ENCODE measurements around the gene HOXB4. TPM values are rescaled to one million over a fixed set of nuclear protein-coding genes. Genes with fewer than 3 reads are reported as not detected.
"Not testable (repeated sequence)": the region's sequence is repeated elsewhere in the genome, so short reads cannot be mapped to it uniquely, and the experiment has no call there.

HOXB4 gene
- total and polyA plus RNA-seq, 4 donors: 1.4 to 6.7 (median 2.6) TPM

DNA sequence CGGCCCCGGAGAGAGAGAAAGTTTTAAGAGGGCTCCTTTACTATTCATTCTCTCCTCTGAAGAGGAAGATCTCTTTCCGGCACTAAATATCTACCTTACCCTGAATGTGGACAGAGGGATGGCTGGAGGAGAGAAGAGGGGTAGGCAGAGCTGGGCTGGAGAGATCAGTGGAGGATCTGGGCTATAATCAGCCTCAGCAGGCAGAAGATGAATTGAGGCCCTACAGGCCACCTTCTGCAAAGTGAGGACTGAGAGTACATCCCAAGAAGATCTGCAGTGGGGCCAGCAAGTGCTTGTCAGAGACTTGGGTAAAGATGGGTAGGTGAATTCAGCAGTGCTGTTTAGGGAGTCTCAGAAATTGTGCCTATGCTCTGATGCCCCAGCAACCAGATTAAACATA, 40.8 kb downstream of the HOXB4 start:
- Histone ChIP-seq H3K4me3 (no peak overlapping the region), H3K9ac (ENCODE audit: insufficient read depth in 1 of 2, low read length in 2 of 2) (no peak overlapping the region), H3K9me3 (ENCODE audit: control insufficient read depth in 4 of 4, insufficient read depth in 3 of 4, low read length in 3 of 4) (no peaks in the 10 kb centered on the region), H3K36me3 (ENCODE audit: control insufficient read depth in 4 of 4, insufficient read depth in 4 of 4, low read length in 4 of 4) (peaks cover 0 to 7% (median 2%) of the 10 kb centered on the region in 4 donors), H3K27ac (ENCODE audit: low read depth in 1 of 2, low read length in 1 of 2) (no peak overlapping the region), H3K4me1 (ENCODE audit: control insufficient read depth in 5 of 5, insufficient read depth in 5 of 5, low read length in 5 of 5) (peaks cover 0 to 13% (median 0%) of the 10 kb centered on the region in 5 donors), H3K27me3 (ENCODE audit: control insufficient read depth in 3 of 3, insufficient read depth in 3 of 3, low read length in 2 of 3) (peaks cover 0 to 32% (median 5%) of the 10 kb centered on the region in 3 donors)
- TF ChIP-seq, protein P1, sequence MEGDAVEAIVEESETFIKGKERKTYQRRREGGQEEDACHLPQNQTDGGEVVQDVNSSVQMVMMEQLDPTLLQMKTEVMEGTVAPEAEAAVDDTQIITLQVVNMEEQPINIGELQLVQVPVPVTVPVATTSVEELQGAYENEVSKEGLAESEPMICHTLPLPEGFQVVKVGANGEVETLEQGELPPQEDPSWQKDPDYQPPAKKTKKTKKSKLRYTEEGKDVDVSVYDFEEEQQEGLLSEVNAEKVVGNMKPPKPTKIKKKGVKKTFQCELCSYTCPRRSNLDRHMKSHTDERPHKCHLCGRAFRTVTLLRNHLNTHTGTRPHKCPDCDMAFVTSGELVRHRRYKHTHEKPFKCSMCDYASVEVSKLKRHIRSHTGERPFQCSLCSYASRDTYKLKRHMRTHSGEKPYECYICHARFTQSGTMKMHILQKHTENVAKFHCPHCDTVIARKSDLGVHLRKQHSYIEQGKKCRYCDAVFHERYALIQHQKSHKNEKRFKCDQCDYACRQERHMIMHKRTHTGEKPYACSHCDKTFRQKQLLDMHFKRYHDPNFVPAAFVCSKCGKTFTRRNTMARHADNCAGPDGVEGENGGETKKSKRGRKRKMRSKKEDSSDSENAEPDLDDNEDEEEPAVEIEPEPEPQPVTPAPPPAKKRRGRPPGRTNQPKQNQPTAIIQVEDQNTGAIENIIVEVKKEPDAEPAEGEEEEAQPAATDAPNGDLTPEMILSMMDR (IDR thresholded peaks at IDR 0.05; ENCODE audit: control extremely low read depth, extremely low read depth): no peak
- ATAC-seq (ENCODE audit: insufficient read depth, low FRiP score): no peak
- peak in 1 of 3 donors; percentile 3 for DNase-seq
- WGBS, 2 donors: 91 to 98% methylated on average over 3 of the region's 3 CpGs

DNA sequence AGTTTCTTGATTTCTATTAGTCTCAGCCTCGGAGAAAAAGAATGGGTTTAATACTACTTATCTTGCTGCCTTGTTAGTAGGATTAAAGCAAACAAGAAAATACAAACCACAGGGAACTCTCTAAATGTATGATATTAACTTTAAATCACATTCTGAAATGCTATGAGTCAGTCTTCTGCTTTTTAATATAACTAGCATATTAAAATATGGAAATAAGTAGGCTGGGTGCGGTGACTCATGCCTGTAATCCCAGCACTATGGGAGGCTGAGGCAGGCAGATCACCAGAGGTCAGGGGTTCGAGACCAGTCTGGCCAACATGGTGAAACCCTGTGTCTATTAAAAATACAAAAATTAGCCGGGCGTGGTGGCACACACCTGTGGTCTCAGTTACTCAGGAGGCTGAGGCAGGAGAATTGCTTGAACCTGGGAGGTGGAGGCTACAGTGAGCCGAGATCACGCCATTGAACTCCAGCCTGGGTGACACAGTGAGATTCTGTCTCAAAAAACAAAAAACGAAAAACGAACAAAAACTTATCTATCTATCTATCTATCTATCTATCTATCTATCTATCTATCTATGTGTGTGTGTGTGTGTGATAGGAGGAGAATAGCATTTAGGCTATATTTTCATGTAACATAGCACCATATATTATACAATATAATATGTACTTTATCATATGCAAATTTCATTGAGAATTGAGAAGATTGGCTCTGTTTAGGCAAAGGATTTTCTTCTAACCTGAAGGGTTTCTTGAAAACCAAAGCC, 42.2 kb downstream of the HOXB4 start:
- H3K4me3 ChIP-seq; H3K9me3 ChIP-seq (ENCODE audit: control insufficient read depth in 4 of 4, insufficient read depth in 3 of 4, low read length in 3 of 4); H3K9ac ChIP-seq (ENCODE audit: insufficient read depth in 1 of 2, low read length in 2 of 2); ATAC-seq (ENCODE audit: insufficient read depth, low FRiP score); H3K27ac ChIP-seq (ENCODE audit: low read depth in 1 of 2, low read length in 1 of 2); H3K36me3 ChIP-seq (ENCODE audit: control insufficient read depth in 4 of 4, insufficient read depth in 4 of 4, low read length in 4 of 4): not testable (repeated sequence)
- 84 to 85% methylated on average over 9 of the region's 9 CpGs for WGBS, 2 donors
- DNase-seq: peak in 1 of 3 donors; percentile 3
- Histone ChIP-seq H3K4me1 (ENCODE audit: control insufficient read depth in 5 of 5, insufficient read depth in 5 of 5, low read length in 5 of 5) (peaks cover 0 to 12% (median 0%) of the 10 kb centered on the region in 5 donors), H3K27me3 (ENCODE audit: control insufficient read depth in 3 of 3, insufficient read depth in 3 of 3, low read length in 2 of 3) (peaks cover 0 to 37% (median 2%) of the 10 kb centered on the region in 3 donors)

DNA sequence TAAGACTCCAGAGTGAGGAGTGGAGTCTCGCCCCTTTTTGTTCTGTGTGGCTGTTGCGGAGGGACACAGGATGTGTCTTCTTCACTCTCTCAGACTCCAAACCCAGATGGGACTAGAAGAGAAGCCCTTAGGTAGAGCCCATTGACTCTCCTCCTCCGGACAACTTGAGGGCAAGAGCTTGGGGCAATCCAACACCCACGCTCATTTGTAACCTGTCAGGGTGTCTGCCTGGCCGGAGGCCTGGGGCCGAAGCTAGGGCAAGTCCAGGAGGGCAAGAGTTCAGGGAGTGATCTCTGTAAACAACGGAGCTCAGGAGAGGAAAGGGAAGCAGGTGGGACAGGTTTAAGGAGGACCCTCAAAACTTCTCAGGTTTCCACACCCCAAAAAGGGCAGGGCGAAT, 45.9 kb downstream of the HOXB4 start:
- H3K4me3 ChIP-seq: no peak overlapping the region
- H3K36me3 ChIP-seq (ENCODE audit: control insufficient read depth in 4 of 4, insufficient read depth in 4 of 4, low read length in 4 of 4): no peaks in the 10 kb centered on the region
- no peak for DNase-seq
- H3K4me1 ChIP-seq (ENCODE audit: control insufficient read depth in 5 of 5, insufficient read depth in 5 of 5, low read length in 5 of 5): peaks cover 0 to 16% (median 3%) of the 10 kb centered on the region in 5 donors
- no peak overlapping the region for H3K27ac ChIP-seq (ENCODE audit: low read depth in 1 of 2, low read length in 1 of 2)
- H3K9me3 ChIP-seq (ENCODE audit: control insufficient read depth in 4 of 4, insufficient read depth in 3 of 4, low read length in 3 of 4): no peaks in the 10 kb centered on the region
- no peak for ATAC-seq (ENCODE audit: insufficient read depth, low FRiP score)
- peaks cover 0 to 45% (median 3%) of the 10 kb centered on the region in 3 donors for H3K27me3 ChIP-seq (ENCODE audit: control insufficient read depth in 3 of 3, insufficient read depth in 3 of 3, low read length in 2 of 3)
- 65 to 85% methylated on average over 8 of the region's 8 CpGs for WGBS, 2 donors
- H3K9ac ChIP-seq (ENCODE audit: insufficient read depth in 1 of 2, low read length in 2 of 2): no peak overlapping the region
- TF ChIP-seq, protein P1 (IDR thresholded peaks at IDR 0.05; ENCODE audit: control extremely low read depth, extremely low read depth): no peak

DNA sequence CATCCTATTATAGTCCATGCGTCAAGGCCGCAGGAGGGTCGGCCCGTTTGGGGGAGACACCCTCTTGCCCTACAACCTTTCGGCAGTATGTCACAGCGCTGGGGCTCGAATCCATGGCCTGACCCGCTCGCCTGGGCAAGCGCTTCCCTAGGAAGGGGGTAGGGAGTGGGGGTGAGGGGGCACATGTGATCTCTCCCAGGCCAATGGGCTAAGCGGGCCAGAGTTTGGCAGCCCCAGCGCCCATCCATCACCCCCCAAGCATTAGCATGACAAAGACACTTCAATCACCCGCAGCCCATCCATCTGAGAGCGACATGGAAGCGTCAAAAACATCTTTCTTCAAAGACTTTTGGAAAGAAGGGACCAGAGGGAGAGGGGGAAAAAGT, 47.3 kb downstream of the HOXB4 start, which contains the start of gene HOXB1:
TSS of gene HOXB1 (minus strand) at position 125 of the 386 bp plus-strand sequence. CDS start at position 18, 107 bp downstream.
- WGBS, 2 donors: 65 to 86% methylated on average over 15 of the region's 15 CpGs
- H3K4me3 ChIP-seq: no peak within 1 kb of the TSS
- H3K9ac ChIP-seq (ENCODE audit: insufficient read depth in 1 of 2, low read length in 2 of 2): no peak within 1 kb of the TSS
- ATAC-seq (ENCODE audit: insufficient read depth, low FRiP score): no peak
- H3K4me1 ChIP-seq (ENCODE audit: control insufficient read depth in 5 of 5, insufficient read depth in 5 of 5, low read length in 5 of 5): peaks cover 0 to 26% (median 6%) of the 10 kb centered on the region in 5 donors
- no peaks in the 10 kb centered on the region for H3K36me3 ChIP-seq (ENCODE audit: control insufficient read depth in 4 of 4, insufficient read depth in 4 of 4, low read length in 4 of 4)
- H3K27ac ChIP-seq (ENCODE audit: low read depth in 1 of 2, low read length in 1 of 2): no peak within 1 kb of the TSS
- no peaks in the 10 kb centered on the region for H3K9me3 ChIP-seq (ENCODE audit: control insufficient read depth in 4 of 4, insufficient read depth in 3 of 4, low read length in 3 of 4)
- peaks cover 0 to 51% (median 3%) of the 10 kb centered on the region in 3 donors for H3K27me3 ChIP-seq (ENCODE audit: control insufficient read depth in 3 of 3, insufficient read depth in 3 of 3, low read length in 2 of 3)
- TF ChIP-seq, protein P1 (IDR thresholded peaks at IDR 0.05; ENCODE audit: control extremely low read depth, extremely low read depth): no peak
- DNase-seq: no peak
